Suppressor macrophage (primary cell): Measurements from ENCODE around the gene ZNF496.
"Not testable (repeated sequence)": the region's sequence is repeated elsewhere in the genome, so short reads cannot be mapped to it uniquely, and the experiment has no call there.

Source experiments
- DNase-seq, 4 experiments: peaks; one replicate each; pipeline ENCODE4 v3.0.0-alpha.2; 2020 to 2022

The ZNF496 gene

GRCh38 chr1:247358920-247359319 lies 27.3 kb upstream of the ZNF496 start:
- peak; percentile 88 to 97 (median 94) for DNase-seq

- peak; percentile 64 to 84 (median 78) for DNase-seq
Measured at GRCh38 chr1:247357781-247358211, 26.1 kb upstream of the ZNF496 start.

GRCh38 chr1:247357052-247357780 lies 25.5 kb upstream of the ZNF496 start:
- DNase-seq: peak in 3 of 4 experiments; percentile 44 to 53 (median 46)

GRCh38 chr1:247355160-247355559 lies 23.5 kb upstream of the ZNF496 start:
- DNase-seq: not testable (repeated sequence)

- DNase-seq: no peak
Measured at GRCh38 chr1:247352175-247352574, 20.5 kb upstream of the ZNF496 start.

- DNase-seq: peak in 3 of 4 experiments; percentile 51 to 62 (median 52)
Measured at GRCh38 chr1:247350587-247350986, 18.9 kb upstream of the ZNF496 start.

GRCh38 chr1:247347477-247348222 lies 16.0 kb upstream of the ZNF496 start:
- peak; percentile 34 to 59 (median 44) for DNase-seq

- DNase-seq: no peak
Measured at GRCh38 chr1:247345881-247346280, 14.2 kb upstream of the ZNF496 start.

- no peak for DNase-seq
Measured at GRCh38 chr1:247343801-247344200, 12.1 kb upstream of the ZNF496 start.

GRCh38 chr1:247338723-247339275 lies 7.1 kb upstream of the ZNF496 start:
- DNase-seq: no peak

GRCh38 chr1:247337961-247338360 lies 6.3 kb upstream of the ZNF496 start:
- DNase-seq: no peak

GRCh38 chr1:247337250-247337746 lies 5.6 kb upstream of the ZNF496 start:
- peak in 1 of 4 experiments; percentile 30 for DNase-seq

- DNase-seq: no peak
Measured at GRCh38 chr1:247336390-247336789, 4.7 kb upstream of the ZNF496 start.

- peak; percentile 53 to 75 (median 67) for DNase-seq
Measured at GRCh38 chr1:247335882-247336281, 4.2 kb upstream of the ZNF496 start.

- DNase-seq: no peak
Measured at GRCh38 chr1:247334378-247335133, 2.9 kb upstream of the ZNF496 start.

- peak; percentile 88 to 92 (median 92) for DNase-seq
Measured at GRCh38 chr1:247332623-247333361, 1.1 kb upstream of the ZNF496 start.

GRCh38 chr1:247332215-247332622 lies 552 bp upstream of the ZNF496 start:
- peak; percentile 66 to 85 (median 75) for DNase-seq

- DNase-seq: peak; percentile 76 to 91 (median 86)
Measured at GRCh38 chr1:247331172-247331524, 519 bp downstream of the ZNF496 start.

- DNase-seq: no peak
Measured at GRCh38 chr1:247330548-247331171, 1.0 kb downstream of the ZNF496 start.

GRCh38 chr1:247329097-247329617 lies 2.5 kb downstream of the ZNF496 start:
- DNase-seq: no peak

GRCh38 chr1:247328311-247328710 lies 3.4 kb downstream of the ZNF496 start:
- no peak for DNase-seq
